HepG2 (cell line): ENCODE results near the gene CDK10. TPM values are rescaled to one million over a fixed set of nuclear protein-coding genes. Genes with fewer than 3 reads are reported as not detected.

Experiments
- CEBPB ChIP-seq: IDR thresholded peaks from 2 replicates; pipeline ENCODE4 v1.6.1; 2011; ENCODE audit warnings: low read depth, low read length, improper control_type of control experiment, borderline replicate concordance
- FOXP1 ChIP-seq, 2 experiments: fragments of 450-650 bp in 1 of 2; IDR thresholded peaks; 2 replicates each; pipeline ENCODE4 v1.6.1; 2017 to 2018; ENCODE audit warnings: antibody characterized with exemption in 1 of 2
- IKZF1 ChIP-seq: fragments of 450-650 bp; IDR thresholded peaks from 2 replicates; pipeline ENCODE4 v1.7.1; 2016
- JUN ChIP-seq: sonication (generic); formaldehyde crosslinking; IDR thresholded peaks from 2 replicates; pipeline ENCODE4 v1.4.0; 2020; ENCODE audit warnings: mild to moderate bottlenecking, missing genetic modification reagents
- NCOA5 ChIP-seq: sonication (generic); formaldehyde crosslinking; IDR thresholded peaks from 2 replicates; pipeline ENCODE4 v1.4.0; 2020; ENCODE audit warnings: missing genetic modification reagents
- NFATC3 ChIP-seq: sonication (generic); formaldehyde crosslinking; IDR thresholded peaks from 2 replicates; pipeline ENCODE4 v1.5.1; 2020; ENCODE audit warnings: mild to moderate bottlenecking, missing genetic modification reagents
- RORA ChIP-seq: sonication (generic); formaldehyde crosslinking; IDR thresholded peaks from 2 replicates; pipeline ENCODE4 v1.5.0; 2020; ENCODE audit warnings: mild to moderate bottlenecking, missing genetic modification reagents, moderate library complexity
- SAP130 ChIP-seq: IDR thresholded peaks from 2 replicates; pipeline ENCODE4 v1.6.1; 2016; ENCODE audit warnings: low read depth
- SKI ChIP-seq: fragments of 450-650 bp; IDR thresholded peaks from one replicate; pipeline ENCODE4 v1.6.1; 2018; ENCODE audit warnings: mild to moderate bottlenecking; ENCODE audit not compliant: partially characterized antibody
- SMAD3 ChIP-seq: sonication (generic); formaldehyde crosslinking; IDR thresholded peaks from 2 replicates; pipeline ENCODE4 v1.4.0; 2020; ENCODE audit warnings: missing genetic modification reagents
- SP1 ChIP-seq, 2 experiments: fragments of 450-650 bp in 1 of 2; sonication (generic) in 1 of 2; formaldehyde crosslinking in 1 of 2; IDR thresholded peaks; 2 replicates each; pipeline versions ENCODE4 v1.4.0 to v1.6.1; 2016 to 2020; ENCODE audit warnings: missing genetic modification reagents in 1 of 2
- XRCC5 ChIP-seq: fragments of 200-400 bp; formaldehyde crosslinking; optimal IDR thresholded peaks from 2 replicates; pipeline ENCODE3; 2017; ENCODE audit warnings: mild to moderate bottlenecking, low read length
- ZNF451 ChIP-seq: sonication (generic); formaldehyde crosslinking; IDR thresholded peaks from 2 replicates; pipeline ENCODE4 v1.5.0; 2020; ENCODE audit warnings: mild to moderate bottlenecking, missing genetic modification reagents
- ZNF567 ChIP-seq: sonication (generic); formaldehyde crosslinking; IDR thresholded peaks from 2 replicates; pipeline ENCODE4 v1.8.1; 2023; ENCODE audit warnings: mild to moderate bottlenecking, missing genetic modification reagents, borderline replicate concordance
- ZNF652 ChIP-seq: IDR thresholded peaks from 2 replicates; pipeline ENCODE4 v1.6.1; 2016; ENCODE audit warnings: low read depth, borderline replicate concordance
- ZNF792 ChIP-seq: IDR thresholded peaks from 2 replicates; pipeline ENCODE4 v1.6.1; 2016
- polyA plus RNA-seq, 8 experiments: library from polyadenylated mRNA; depleted of rRNA in 3 of 8; stranded (reverse) in 7 of 8; unstranded in 1 of 8; fragments of >200 nt; fragmentation: Illumina TruSeq in 4 of 8; extraction: Trizol in 4 of 8; gene quantifications; 2 replicates each; pipeline versions ENCODE4 v1.2.1 to v1.2.3, GENCODE V29; 2011 to 2016; ENCODE audit warnings: low read depth in 4 of 8, missing spikeins in 1 of 8, mixed read lengths in 1 of 8; ENCODE audit not compliant: insufficient read depth in 1 of 8
- total RNA-seq, 5 experiments: library from RNA; depleted of rRNA; stranded (reverse); fragments of >200 nt; fragmentation: Illumina TruSeq; extraction: Trizol; gene quantifications; 2 replicates each; pipeline ENCODE4 v1.2.3, GENCODE V29; 2016; ENCODE audit warnings: low read depth in 1 of 5
- TF ChIP-seq, protein P1 (sequence below), 2 experiments: sonication (generic) in 1 of 2; formaldehyde crosslinking in 1 of 2; IDR thresholded peaks; 2 replicates each; pipeline versions ENCODE4 v1.4.0 to v1.6.1; 2018 to 2020; ENCODE audit warnings: missing genetic modification reagents in 2 of 2, borderline replicate concordance in 1 of 2, low read depth in 1 of 2, mild to moderate bottlenecking in 1 of 2, missing biosample characterization in 1 of 2
- TF ChIP-seq, protein P2 (sequence below): sonication (generic); formaldehyde crosslinking; IDR thresholded peaks from 2 replicates; pipeline ENCODE4 v1.5.0; 2020; ENCODE audit warnings: missing genetic modification reagents
- TF ChIP-seq, protein P3 (sequence below): sonication (generic); formaldehyde crosslinking; IDR thresholded peaks from 2 replicates; pipeline ENCODE4 v1.5.0; 2020; ENCODE audit warnings: mild to moderate bottlenecking, missing genetic modification reagents
- TF ChIP-seq, protein P4 (sequence below): sonication (generic); formaldehyde crosslinking; IDR thresholded peaks from 2 replicates; pipeline ENCODE4 v1.4.0; 2020; ENCODE audit warnings: missing genetic modification reagents
- TF ChIP-seq, protein P5 (sequence below): sonication (generic); formaldehyde crosslinking; IDR thresholded peaks from 2 replicates; pipeline ENCODE4 v1.8.1; 2023; ENCODE audit warnings: mild to moderate bottlenecking, missing genetic modification reagents
- TF ChIP-seq, protein P6 (sequence below): sonication (generic); formaldehyde crosslinking; IDR thresholded peaks from 2 replicates; pipeline ENCODE4 v1.5.1; 2020; ENCODE audit warnings: missing genetic modification reagents, mild to moderate bottlenecking, borderline replicate concordance

Gene CDK10
- total and polyA plus RNA-seq, 2 of the 13 experiments (the other 11 are each of a cell fraction or from before 2014, with no cell fraction given) = 2.5 to 3.9 TPM

DNA sequence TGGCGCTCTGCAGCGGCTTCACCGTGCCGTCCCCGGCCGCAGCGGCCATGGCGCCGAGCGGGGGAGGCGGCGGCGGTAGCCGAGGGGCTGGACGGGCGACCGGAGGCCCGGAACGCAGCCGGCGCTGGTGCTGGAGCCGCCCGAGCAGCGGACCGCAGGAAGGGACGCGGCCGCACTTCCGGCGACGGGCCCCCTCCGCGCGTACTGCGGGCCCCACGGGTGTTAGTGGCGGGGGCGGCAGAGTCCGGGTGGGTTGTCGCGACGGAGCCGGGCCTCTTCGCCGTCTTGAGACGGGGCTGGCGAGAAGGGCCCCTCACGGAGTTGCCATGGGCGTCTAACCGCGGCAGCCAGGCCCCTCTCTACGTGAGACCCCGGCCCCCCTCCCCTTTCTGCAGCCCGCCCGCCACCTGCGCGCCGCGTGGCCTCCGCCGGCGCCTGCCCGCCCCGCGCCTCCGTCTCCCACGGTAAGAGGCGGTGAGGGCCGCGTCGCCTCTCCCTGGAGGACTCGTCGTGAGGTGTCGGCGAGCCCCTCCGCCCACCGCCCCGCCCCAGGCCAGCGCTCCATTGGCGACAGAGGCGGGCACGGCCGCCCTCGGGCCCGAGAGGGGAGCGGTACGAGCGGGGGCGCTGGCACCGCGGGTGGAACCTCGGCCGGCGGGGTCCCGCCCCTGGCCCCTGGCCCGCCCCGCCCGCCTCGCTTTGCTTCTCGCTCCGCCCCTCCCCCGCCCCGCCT lies 34.5 kb downstream of the CDK10 start, which contains the start of the genes VPS9D1 and ZNF276 (continued):
- TF ChIP-seq, protein P1, sequence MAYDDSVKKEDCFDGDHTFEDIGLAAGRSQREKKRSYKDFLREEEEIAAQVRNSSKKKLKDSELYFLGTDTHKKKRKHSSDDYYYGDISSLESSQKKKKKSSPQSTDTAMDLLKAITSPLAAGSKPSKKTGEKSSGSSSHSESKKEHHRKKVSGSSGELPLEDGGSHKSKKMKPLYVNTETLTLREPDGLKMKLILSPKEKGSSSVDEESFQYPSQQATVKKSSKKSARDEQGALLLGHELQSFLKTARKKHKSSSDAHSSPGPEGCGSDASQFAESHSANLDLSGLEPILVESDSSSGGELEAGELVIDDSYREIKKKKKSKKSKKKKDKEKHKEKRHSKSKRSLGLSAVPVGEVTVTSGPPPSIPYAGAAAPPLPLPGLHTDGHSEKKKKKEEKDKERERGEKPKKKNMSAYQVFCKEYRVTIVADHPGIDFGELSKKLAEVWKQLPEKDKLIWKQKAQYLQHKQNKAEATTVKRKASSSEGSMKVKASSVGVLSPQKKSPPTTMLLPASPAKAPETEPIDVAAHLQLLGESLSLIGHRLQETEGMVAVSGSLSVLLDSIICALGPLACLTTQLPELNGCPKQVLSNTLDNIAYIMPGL (CRISPR knock-in tag; IDR thresholded peaks at IDR 0.05; ENCODE audit: borderline replicate concordance in 1 of 2, low read depth in 1 of 2) = peak in 1 of 2 experiments; percentile 69
- TF ChIP-seq, protein P2, sequence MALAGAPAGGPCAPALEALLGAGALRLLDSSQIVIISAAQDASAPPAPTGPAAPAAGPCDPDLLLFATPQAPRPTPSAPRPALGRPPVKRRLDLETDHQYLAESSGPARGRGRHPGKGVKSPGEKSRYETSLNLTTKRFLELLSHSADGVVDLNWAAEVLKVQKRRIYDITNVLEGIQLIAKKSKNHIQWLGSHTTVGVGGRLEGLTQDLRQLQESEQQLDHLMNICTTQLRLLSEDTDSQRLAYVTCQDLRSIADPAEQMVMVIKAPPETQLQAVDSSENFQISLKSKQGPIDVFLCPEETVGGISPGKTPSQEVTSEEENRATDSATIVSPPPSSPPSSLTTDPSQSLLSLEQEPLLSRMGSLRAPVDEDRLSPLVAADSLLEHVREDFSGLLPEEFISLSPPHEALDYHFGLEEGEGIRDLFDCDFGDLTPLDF (CRISPR knock-in tag) = peak; percentile 49; the same call in 1 of the 2 replicates
- TF ChIP-seq CEBPB (no peak), SP1 (IDR thresholded peaks at IDR 0.05) (no peak), SP1 (CRISPR knock-in tag; IDR thresholded peaks at IDR 0.05) (peak; percentile 86), ZNF567 (CRISPR knock-in tag) (no peak; the same call in 1 of the 2 replicates), ZNF451 (CRISPR knock-in tag) (peak; percentile 99; the same call in 1 of the 2 replicates), SMAD3 (CRISPR knock-in tag) (0 out of 2 replicates have a peak, but pooled peaks have one; percentile 37), NCOA5 (CRISPR knock-in tag) (no peak), RORA (CRISPR knock-in tag) (no peak), IKZF1 (no peak), NFATC3 (CRISPR knock-in tag) (0 out of 2 replicates have a peak, but pooled peaks have one; percentile 21), ZNF652 (CRISPR knock-in tag) (no peak), SKI (peak; percentile 59), JUN (CRISPR knock-in tag) (0 out of 2 replicates have a peak, but pooled peaks have one; percentile 14), FOXP1 (IDR thresholded peaks at IDR 0.05) (no peak), FOXP1 (CRISPR knock-in tag; IDR thresholded peaks at IDR 0.05) (no peak), SAP130 (CRISPR knock-in tag) (peak; percentile 79), ZNF792 (CRISPR knock-in tag) (no peak), XRCC5 (peak; percentile 75)
- TF ChIP-seq, protein P3, sequence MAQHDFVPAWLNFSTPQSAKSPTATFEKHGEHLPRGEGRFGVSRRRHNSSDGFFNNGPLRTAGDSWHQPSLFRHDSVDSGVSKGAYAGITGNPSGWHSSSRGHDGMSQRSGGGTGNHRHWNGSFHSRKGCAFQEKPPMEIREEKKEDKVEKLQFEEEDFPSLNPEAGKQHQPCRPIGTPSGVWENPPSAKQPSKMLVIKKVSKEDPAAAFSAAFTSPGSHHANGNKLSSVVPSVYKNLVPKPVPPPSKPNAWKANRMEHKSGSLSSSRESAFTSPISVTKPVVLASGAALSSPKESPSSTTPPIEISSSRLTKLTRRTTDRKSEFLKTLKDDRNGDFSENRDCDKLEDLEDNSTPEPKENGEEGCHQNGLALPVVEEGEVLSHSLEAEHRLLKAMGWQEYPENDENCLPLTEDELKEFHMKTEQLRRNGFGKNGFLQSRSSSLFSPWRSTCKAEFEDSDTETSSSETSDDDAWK = no peak
- TF ChIP-seq, protein P4, sequence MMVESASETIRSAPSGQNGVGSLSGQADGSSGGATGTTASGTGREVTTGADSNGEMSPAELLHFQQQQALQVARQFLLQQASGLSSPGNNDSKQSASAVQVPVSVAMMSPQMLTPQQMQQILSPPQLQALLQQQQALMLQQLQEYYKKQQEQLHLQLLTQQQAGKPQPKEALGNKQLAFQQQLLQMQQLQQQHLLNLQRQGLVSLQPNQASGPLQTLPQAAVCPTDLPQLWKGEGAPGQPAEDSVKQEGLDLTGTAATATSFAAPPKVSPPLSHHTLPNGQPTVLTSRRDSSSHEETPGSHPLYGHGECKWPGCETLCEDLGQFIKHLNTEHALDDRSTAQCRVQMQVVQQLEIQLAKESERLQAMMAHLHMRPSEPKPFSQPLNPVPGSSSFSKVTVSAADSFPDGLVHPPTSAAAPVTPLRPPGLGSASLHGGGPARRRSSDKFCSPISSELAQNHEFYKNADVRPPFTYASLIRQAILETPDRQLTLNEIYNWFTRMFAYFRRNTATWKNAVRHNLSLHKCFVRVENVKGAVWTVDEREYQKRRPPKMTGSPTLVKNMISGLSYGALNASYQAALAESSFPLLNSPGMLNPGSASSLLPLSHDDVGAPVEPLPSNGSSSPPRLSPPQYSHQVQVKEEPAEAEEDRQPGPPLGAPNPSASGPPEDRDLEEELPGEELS (CRISPR knock-in tag) = peak; percentile 46; the same call in 1 of the 2 replicates
- TF ChIP-seq, protein P5, sequence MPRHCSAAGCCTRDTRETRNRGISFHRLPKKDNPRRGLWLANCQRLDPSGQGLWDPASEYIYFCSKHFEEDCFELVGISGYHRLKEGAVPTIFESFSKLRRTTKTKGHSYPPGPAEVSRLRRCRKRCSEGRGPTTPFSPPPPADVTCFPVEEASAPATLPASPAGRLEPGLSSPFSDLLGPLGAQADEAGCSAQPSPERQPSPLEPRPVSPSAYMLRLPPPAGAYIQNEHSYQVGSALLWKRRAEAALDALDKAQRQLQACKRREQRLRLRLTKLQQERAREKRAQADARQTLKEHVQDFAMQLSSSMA = peak; percentile 87; the same call in 1 of the 2 replicates
- TF ChIP-seq, protein P6, sequence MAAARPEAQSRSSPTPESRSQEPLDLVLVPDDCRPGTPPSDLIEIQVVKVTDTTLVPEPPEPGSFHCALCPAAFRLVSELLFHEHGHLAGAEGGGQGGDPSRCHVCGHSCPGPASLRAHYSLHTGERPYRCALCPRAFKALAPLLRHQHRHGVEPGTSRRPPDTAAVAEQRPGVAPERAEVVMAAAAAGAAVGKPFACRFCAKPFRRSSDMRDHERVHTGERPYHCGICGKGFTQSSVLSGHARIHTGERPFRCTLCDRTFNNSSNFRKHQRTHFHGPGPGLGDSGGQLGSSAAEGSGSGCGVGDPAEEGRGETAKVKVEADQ (CRISPR knock-in tag) = peak; percentile 88
